GM19351 (cell line): Measurements from ENCODE around the gene PRAMEF7.
"Not testable (repeated sequence)": the region's sequence is repeated elsewhere in the genome, so short reads cannot be mapped to it uniquely, and the experiment has no call there.

Source experiments
- ATAC-seq: cut with Tn5 transposase; IDR thresholded peaks from one replicate; pipeline ENCODE4 v1.9.1; 2021; ENCODE audit warnings: mild to moderate bottlenecking, moderate library complexity; ENCODE audit not compliant: unreplicated experiment

Gene PRAMEF7

GRCh38 chr1:12916310-12916709 is at the start of gene PRAMEF7:
PRAMEF7 (plus strand) TSS chr1:12916610; CDS start chr1:12917693, 1,083 bp downstream.
- ATAC-seq, result not testable (repeated sequence)

- not testable (repeated sequence) for ATAC-seq
These were observed 38.0 kb upstream of the PRAMEF7 start for GRCh38 chr1:12878453-12878852.

GRCh38 chr1:12886101-12886500 is 30.3 kb upstream of the PRAMEF7 start, which contains the start of gene PRAMEF4:
PRAMEF4 (minus strand) TSS chr1:12886201; CDS start chr1:12883394, 2,807 bp downstream.
- not testable (repeated sequence) for ATAC-seq

GRCh38 chr1:12898170-12898569 is 18.2 kb upstream of the PRAMEF7 start, which contains the start of gene PRAMEF10:
PRAMEF10 (minus strand) TSS chr1:12898270; CDS start chr1:12895847, 2,423 bp downstream.
- ATAC-seq, result not testable (repeated sequence)

- ATAC-seq, result not testable (repeated sequence)
These were observed 17.2 kb upstream of the PRAMEF7 start for GRCh38 chr1:12899186-12899585.

GRCh38 chr1:12903793-12904572 is 12.4 kb upstream of the PRAMEF7 start:
- ATAC-seq, result not testable (repeated sequence)

- ATAC-seq, result not testable (repeated sequence)
These were observed 5.3 kb downstream of the PRAMEF7 start for GRCh38 chr1:12921749-12922148.

- not testable (repeated sequence) for ATAC-seq
These were observed 8.0 kb downstream of the PRAMEF7 start for GRCh38 chr1:12924368-12924767.

- not testable (repeated sequence) for ATAC-seq
These were observed 31.1 kb downstream of the PRAMEF7 start, which contains the start of gene PRAMEF6 for GRCh38 chr1:12947480-12947879. PRAMEF6 (minus strand) TSS chr1:12947580; CDS start chr1:12942518, 5,062 bp downstream.
